ENCODE results near the gene ACSL1.

ACSL1 gene

GRCh38 chr4:184818216-184818564 lies 7.6 kb downstream of the ACSL1 start:
- no peaks in the 10 kb centered on the region for H3F3A ChIP-seq (ENCODE audit: insufficient read depth)
- H3K4me3 ChIP-seq (ENCODE audit: insufficient read depth, low read length, poor library complexity, severe bottlenecking) = no peak overlapping the region
- TF ChIP-seq CTCF (IDR thresholded peaks at IDR 0.05; ENCODE audit: insufficient read depth, low read length, poor library complexity, severe bottlenecking) (no peak), EZH2phosphoT487 (conservative IDR thresholded peaks at IDR 0.05; ENCODE audit: low read length) (no peak)
- no peaks in the 10 kb centered on the region for H4K20me1 ChIP-seq (ENCODE audit: low read depth, low read length)
- H3K9me3 ChIP-seq (ENCODE audit: insufficient read depth, low read length) = no peaks in the 10 kb centered on the region
- H3K27me3 ChIP-seq (ENCODE audit: low read length) = no peaks in the 10 kb centered on the region
- H2AFZ ChIP-seq (ENCODE audit: low read depth, low read length, severe bottlenecking) = no peak overlapping the region
- no peak overlapping the region for H3K9ac ChIP-seq (ENCODE audit: low read length)
- no peak overlapping the region for H3K27ac ChIP-seq (ENCODE audit: low read depth, low read length)
- no peaks in the 10 kb centered on the region for H3K9me2 ChIP-seq (replicated peaks; ENCODE audit: insufficient read depth, low read length)
- H3K36me3 ChIP-seq (ENCODE audit: low read length) = no peaks in the 10 kb centered on the region
- no peak overlapping the region for H3K4me2 ChIP-seq (ENCODE audit: low read depth, low read length, poor library complexity, severe bottlenecking)
- no peaks in the 10 kb centered on the region for H3K79me2 ChIP-seq (ENCODE audit: insufficient read depth, low read length)

DNA sequence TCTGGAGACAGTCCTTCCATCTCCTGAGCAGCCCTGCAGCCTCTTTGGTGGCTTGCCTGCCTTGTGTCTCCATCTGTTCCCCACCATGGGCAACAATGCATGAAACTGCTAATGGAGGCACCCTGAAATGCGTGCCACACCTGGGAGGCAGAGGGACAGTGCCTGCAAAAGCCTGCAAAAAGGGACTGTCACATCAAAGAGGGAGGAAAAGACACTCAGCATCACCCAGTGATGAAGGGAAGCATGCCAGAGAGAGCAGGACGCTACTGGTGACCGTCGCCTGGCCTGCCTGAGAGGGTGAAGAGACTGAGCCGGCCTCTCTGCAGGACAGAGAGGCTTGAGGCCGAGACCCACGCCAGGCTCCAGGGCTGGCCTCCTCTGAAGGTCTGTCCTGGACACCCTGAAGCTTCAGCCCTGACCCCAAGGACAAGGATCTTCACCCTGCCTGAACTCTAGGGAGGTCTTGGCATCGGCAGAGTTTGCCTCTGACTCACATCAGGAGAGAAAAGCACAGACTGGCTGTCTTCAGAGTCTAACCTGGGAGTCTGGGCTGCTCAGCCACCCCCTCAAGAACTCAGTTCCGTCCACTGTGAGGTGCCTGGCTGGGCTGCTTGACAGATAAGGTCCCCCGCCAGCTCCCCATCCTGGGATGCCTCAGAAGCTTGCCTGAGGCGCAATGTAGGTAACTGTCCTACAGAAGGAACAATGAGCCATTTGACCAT lies 8.1 kb downstream of the ACSL1 start:
- Histone ChIP-seq H3K27me3 (ENCODE audit: low read length) (no peaks in the 10 kb centered on the region), H4K20me1 (ENCODE audit: low read depth, low read length) (no peaks in the 10 kb centered on the region), H3K79me2 (ENCODE audit: insufficient read depth, low read length) (no peaks in the 10 kb centered on the region), H3K36me3 (ENCODE audit: low read length) (no peaks in the 10 kb centered on the region), H3K9me2 (replicated peaks; ENCODE audit: insufficient read depth, low read length) (no peaks in the 10 kb centered on the region), H3K9me3 (ENCODE audit: insufficient read depth, low read length) (no peaks in the 10 kb centered on the region), H3K4me3 (ENCODE audit: insufficient read depth, low read length, poor library complexity, severe bottlenecking) (no peak overlapping the region), H2AFZ (ENCODE audit: low read depth, low read length, severe bottlenecking) (no peak overlapping the region), H3K9ac (ENCODE audit: low read length) (no peak overlapping the region), H3K27ac (ENCODE audit: low read depth, low read length) (no peak overlapping the region), H3F3A (ENCODE audit: insufficient read depth) (no peaks in the 10 kb centered on the region), H3K4me2 (ENCODE audit: low read depth, low read length, poor library complexity, severe bottlenecking) (no peak overlapping the region)
- TF ChIP-seq CTCF (IDR thresholded peaks at IDR 0.05; ENCODE audit: insufficient read depth, low read length, poor library complexity, severe bottlenecking) (no peak), EZH2phosphoT487 (conservative IDR thresholded peaks at IDR 0.05; ENCODE audit: low read length) (no peak)

DNA sequence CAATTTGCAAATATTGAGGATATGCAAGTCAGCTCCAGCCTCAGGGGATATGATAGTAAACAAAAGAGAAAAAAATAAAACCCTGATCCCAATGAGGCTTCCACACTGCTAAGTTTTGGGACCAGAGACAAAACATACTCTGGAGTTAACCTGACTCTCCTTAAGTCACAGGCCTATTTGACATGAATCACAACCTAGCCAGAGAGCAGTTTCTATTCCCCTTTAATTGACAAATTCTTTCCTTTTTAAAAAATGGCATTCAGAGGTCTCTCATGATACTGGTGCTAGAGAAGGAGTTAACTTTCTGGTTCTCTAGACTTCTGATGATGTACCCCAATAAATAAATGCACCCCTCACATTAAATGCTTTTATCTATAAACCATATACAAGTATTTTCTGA lies 8.8 kb downstream of the ACSL1 start:
- Histone ChIP-seq H3F3A (ENCODE audit: insufficient read depth) (no peaks in the 10 kb centered on the region), H3K79me2 (ENCODE audit: insufficient read depth, low read length) (no peaks in the 10 kb centered on the region), H3K9me2 (replicated peaks; ENCODE audit: insufficient read depth, low read length) (no peaks in the 10 kb centered on the region), H4K20me1 (ENCODE audit: low read depth, low read length) (no peaks in the 10 kb centered on the region; the same call in 1 of the 2 replicates), H3K4me2 (ENCODE audit: low read depth, low read length, poor library complexity, severe bottlenecking) (no peak overlapping the region), H3K36me3 (ENCODE audit: low read length) (no peaks in the 10 kb centered on the region), H3K27ac (ENCODE audit: low read depth, low read length) (no peak overlapping the region), H3K4me3 (ENCODE audit: insufficient read depth, low read length, poor library complexity, severe bottlenecking) (no peak overlapping the region), H3K27me3 (ENCODE audit: low read length) (no peaks in the 10 kb centered on the region), H3K9ac (ENCODE audit: low read length) (no peak overlapping the region), H3K9me3 (ENCODE audit: insufficient read depth, low read length) (no peaks in the 10 kb centered on the region), H2AFZ (ENCODE audit: low read depth, low read length, severe bottlenecking) (no peak overlapping the region)
- TF ChIP-seq CTCF (IDR thresholded peaks at IDR 0.05; ENCODE audit: insufficient read depth, low read length, poor library complexity, severe bottlenecking) (no peak), EZH2phosphoT487 (conservative IDR thresholded peaks at IDR 0.05; ENCODE audit: low read length) (no peak)

All from SU-DHL-6 (cell line).